ENCODE measurements around the gene CYFIP2.
A peak's percentile ranks its signal among the peaks of the same experiment; 100 is the strongest.

Gene CYFIP2

GRCh38 chr5:157362502-157362901 is 96.6 kb downstream of the CYFIP2 start:
- no peaks in the 10 kb centered on the region for H3K27me3 Mint-ChIP-seq
- H3K27ac Mint-ChIP-seq: peak overlapping the region; percentile 70
- H3K4me1 Mint-ChIP-seq (ENCODE audit: low read depth): peaks cover 12% of the 10 kb centered on the region
- no peak overlapping the region for H3K4me3 Mint-ChIP-seq
- H3K9me3 Mint-ChIP-seq: no peaks in the 10 kb centered on the region
- DNase-seq: no peak
- H3K36me3 Mint-ChIP-seq (ENCODE audit: low read depth): peaks cover 97% of the 10 kb centered on the region

DNA sequence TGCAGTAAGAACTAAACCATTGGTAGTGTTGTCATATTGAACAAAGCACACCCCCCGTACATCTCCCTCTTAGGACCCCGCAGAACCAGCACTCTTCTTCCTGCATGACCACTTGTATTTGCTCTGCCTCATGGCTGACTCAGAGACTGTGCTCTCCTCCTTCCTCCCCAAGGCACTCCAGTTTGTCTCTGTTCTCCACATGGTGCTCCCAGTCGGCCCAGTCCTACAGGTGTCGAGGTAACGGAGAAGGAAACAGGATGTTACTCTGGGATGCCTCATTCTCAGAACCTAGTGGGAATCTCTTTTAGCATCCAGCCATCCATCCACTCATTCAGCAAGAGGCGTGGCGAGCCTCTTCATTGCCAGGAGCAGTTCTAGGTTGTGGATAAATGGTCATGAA is 97.1 kb downstream of the CYFIP2 start:
- Mint-ChIP-seq H3K27ac (peak overlapping the region; percentile 70), H3K4me1 (ENCODE audit: low read depth) (peaks cover 12% of the 10 kb centered on the region), H3K36me3 (ENCODE audit: low read depth) (peaks cover 96% of the 10 kb centered on the region), H3K4me3 (no peak overlapping the region), H3K27me3 (no peaks in the 10 kb centered on the region), H3K9me3 (no peaks in the 10 kb centered on the region)
- DNase-seq: no peak

- Mint-ChIP-seq H3K4me1 (ENCODE audit: low read depth) (peaks cover 16% of the 10 kb centered on the region), H3K4me3 (no peak overlapping the region), H3K36me3 (ENCODE audit: low read depth) (peaks cover 95% of the 10 kb centered on the region), H3K27ac (peak overlapping the region; percentile 5), H3K27me3 (no peaks in the 10 kb centered on the region), H3K9me3 (no peaks in the 10 kb centered on the region)
- no peak for DNase-seq
Observed at GRCh38 chr5:157365732-157366131, 99.8 kb downstream of the CYFIP2 start.

- Mint-ChIP-seq H3K4me3 (no peak overlapping the region), H3K4me1 (ENCODE audit: low read depth) (peaks cover 20% of the 10 kb centered on the region), H3K36me3 (ENCODE audit: low read depth) (peaks cover 94% of the 10 kb centered on the region), H3K27ac (peak overlapping the region; percentile 83), H3K9me3 (no peaks in the 10 kb centered on the region), H3K27me3 (no peaks in the 10 kb centered on the region)
- DNase-seq: no peak
Observed at GRCh38 chr5:157366741-157367674, 101.1 kb downstream of the CYFIP2 start.

- Mint-ChIP-seq H3K27me3 (no peaks in the 10 kb centered on the region), H3K36me3 (ENCODE audit: low read depth) (peaks cover 93% of the 10 kb centered on the region), H3K27ac (peak overlapping the region; percentile 33), H3K4me1 (ENCODE audit: low read depth) (peaks cover 29% of the 10 kb centered on the region), H3K9me3 (no peaks in the 10 kb centered on the region), H3K4me3 (no peak overlapping the region)
- DNase-seq: no peak
Observed at GRCh38 chr5:157369507-157369906, 103.6 kb downstream of the CYFIP2 start.

GRCh38 chr5:157370967-157371366 is 105.0 kb downstream of the CYFIP2 start:
- no peak for DNase-seq
- Mint-ChIP-seq H3K36me3 (ENCODE audit: low read depth) (peaks cover 94% of the 10 kb centered on the region), H3K4me1 (ENCODE audit: low read depth) (peaks cover 27% of the 10 kb centered on the region), H3K9me3 (no peaks in the 10 kb centered on the region), H3K27me3 (no peaks in the 10 kb centered on the region), H3K4me3 (no peak overlapping the region), H3K27ac (peak overlapping the region; percentile 75)

- H3K36me3 Mint-ChIP-seq (ENCODE audit: low read depth): peaks cover 94% of the 10 kb centered on the region
- H3K27ac Mint-ChIP-seq: peak overlapping the region; percentile 75
- no peak overlapping the region for H3K4me3 Mint-ChIP-seq
- peaks cover 32% of the 10 kb centered on the region for H3K4me1 Mint-ChIP-seq (ENCODE audit: low read depth)
- no peak for DNase-seq
- H3K27me3 Mint-ChIP-seq: no peaks in the 10 kb centered on the region
- no peaks in the 10 kb centered on the region for H3K9me3 Mint-ChIP-seq
Observed at GRCh38 chr5:157371655-157372471, 105.9 kb downstream of the CYFIP2 start.

DNA sequence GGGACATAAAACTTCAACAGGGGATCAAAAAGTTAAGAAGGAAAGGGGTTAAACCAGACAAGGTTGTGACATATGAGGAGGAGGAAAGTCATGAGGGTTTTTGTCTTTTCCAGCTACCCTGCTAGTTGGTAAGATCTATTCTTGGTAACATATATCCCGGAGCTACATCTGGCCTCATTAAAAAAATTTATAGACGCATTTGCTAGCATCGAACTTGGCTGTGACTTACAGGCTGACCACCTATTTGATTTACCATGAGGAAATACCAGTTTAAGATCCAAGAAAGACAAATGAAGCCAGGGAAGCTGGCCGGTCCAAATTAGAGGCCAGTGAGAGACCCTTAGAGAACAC is 106.5 kb downstream of the CYFIP2 start:
- Mint-ChIP-seq H3K36me3 (ENCODE audit: low read depth) (peaks cover 94% of the 10 kb centered on the region), H3K27me3 (no peaks in the 10 kb centered on the region), H3K4me3 (no peak overlapping the region), H3K4me1 (ENCODE audit: low read depth) (peaks cover 38% of the 10 kb centered on the region), H3K27ac (peak overlapping the region; percentile 71), H3K9me3 (no peaks in the 10 kb centered on the region)
- DNase-seq: no peak

GRCh38 chr5:157378509-157378908 is 112.6 kb downstream of the CYFIP2 start:
- DNase-seq: no peak
- H3K4me3 Mint-ChIP-seq: no peak overlapping the region
- H3K27me3 Mint-ChIP-seq: no peaks in the 10 kb centered on the region
- peaks cover 28% of the 10 kb centered on the region for H3K4me1 Mint-ChIP-seq (ENCODE audit: low read depth)
- peak overlapping the region; percentile 80 for H3K27ac Mint-ChIP-seq
- peaks cover 96% of the 10 kb centered on the region for H3K36me3 Mint-ChIP-seq (ENCODE audit: low read depth)
- no peaks in the 10 kb centered on the region for H3K9me3 Mint-ChIP-seq

- Mint-ChIP-seq H3K9me3 (no peaks in the 10 kb centered on the region), H3K4me1 (ENCODE audit: low read depth) (peaks cover 32% of the 10 kb centered on the region), H3K36me3 (ENCODE audit: low read depth) (peaks cover 96% of the 10 kb centered on the region), H3K27me3 (no peaks in the 10 kb centered on the region), H3K27ac (peak overlapping the region; percentile 60), H3K4me3 (no peak overlapping the region)
- DNase-seq: no peak
Observed at GRCh38 chr5:157379983-157380382, 114.1 kb downstream of the CYFIP2 start.

- Mint-ChIP-seq H3K27ac (peak overlapping the region; percentile 60), H3K27me3 (no peaks in the 10 kb centered on the region), H3K36me3 (ENCODE audit: low read depth) (peaks cover 96% of the 10 kb centered on the region), H3K4me3 (no peak overlapping the region), H3K9me3 (no peaks in the 10 kb centered on the region), H3K4me1 (ENCODE audit: low read depth) (peaks cover 28% of the 10 kb centered on the region)
- no peak for DNase-seq
Observed at GRCh38 chr5:157381746-157382145, 115.8 kb downstream of the CYFIP2 start.

DNA sequence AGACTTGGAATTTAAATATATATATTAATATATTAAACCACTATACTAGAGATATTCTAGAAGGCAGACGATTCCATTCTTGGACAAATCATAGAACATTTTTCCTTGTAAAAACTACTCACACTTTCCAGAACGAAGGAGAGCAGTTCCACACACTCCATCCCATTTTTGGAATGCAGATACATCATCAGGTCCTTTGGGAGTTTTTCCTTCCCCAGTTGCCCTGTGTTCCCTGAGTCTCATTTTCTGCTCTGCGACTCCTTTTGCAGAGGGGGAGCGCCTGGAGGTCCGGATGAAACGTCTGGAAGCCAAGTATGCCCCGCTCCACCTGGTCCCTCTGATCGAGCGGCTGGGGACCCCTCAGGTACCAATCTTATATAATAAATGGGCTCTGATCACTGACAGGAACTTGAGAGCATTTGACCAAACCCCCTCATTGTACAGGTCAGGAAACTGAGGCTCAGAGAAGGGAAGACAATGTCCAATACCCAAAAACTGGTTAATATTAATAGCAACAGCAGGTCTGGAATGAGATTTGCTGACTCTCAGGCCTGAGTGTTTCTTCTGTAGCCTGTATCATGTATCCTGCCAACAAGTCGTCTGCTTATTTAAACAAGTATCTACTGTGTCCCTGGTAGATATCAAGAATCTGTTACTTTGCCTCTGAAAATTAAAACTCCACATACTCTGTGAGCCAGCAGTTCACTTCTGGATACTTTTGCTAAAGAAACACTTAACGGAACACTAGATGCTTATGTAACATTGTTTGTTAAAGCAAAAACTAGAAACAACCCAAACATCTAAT is 117.3 kb downstream of the CYFIP2 start:
- no peak for DNase-seq
- H3K27ac Mint-ChIP-seq: peak overlapping the region; percentile 44
- peaks cover 96% of the 10 kb centered on the region for H3K36me3 Mint-ChIP-seq (ENCODE audit: low read depth)
- no peak overlapping the region for H3K4me3 Mint-ChIP-seq
- H3K4me1 Mint-ChIP-seq (ENCODE audit: low read depth): peaks cover 21% of the 10 kb centered on the region
- no peaks in the 10 kb centered on the region for H3K9me3 Mint-ChIP-seq
- H3K27me3 Mint-ChIP-seq: no peaks in the 10 kb centered on the region

DNA sequence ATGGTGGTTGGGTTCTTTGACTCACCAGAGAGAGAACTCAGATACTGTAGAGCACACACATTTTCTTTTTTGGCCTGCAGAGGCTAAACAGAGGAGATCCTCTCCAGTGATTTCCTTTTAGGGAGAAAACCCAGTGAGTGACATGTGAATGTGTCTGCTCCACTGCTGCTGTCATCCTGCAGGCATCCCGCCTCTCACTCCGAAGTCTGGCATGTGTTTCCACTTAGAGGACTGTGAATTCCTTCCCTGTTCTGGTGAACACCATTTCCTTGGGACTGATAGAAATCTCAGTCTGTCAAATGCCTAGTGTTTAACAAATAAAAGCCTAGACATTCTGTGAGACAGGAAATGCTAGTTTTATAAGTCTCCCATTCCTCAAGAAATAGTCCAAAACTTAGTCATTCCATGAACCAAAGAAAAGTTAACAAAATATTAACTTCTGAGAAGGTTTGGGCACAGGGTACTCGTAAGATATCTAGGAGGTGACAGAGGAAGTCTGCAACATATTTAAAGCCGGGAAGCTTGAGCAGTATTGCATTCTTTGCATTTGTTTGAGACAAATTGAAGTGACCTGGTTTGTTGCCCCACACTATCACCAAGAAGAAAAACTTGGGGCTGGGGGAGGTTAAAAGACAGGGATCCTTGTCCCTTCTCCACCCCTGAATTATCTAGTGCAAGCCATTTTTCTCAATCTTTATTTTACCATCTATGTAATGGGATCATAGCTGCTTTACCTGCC is 119.2 kb downstream of the CYFIP2 start:
- Mint-ChIP-seq H3K27me3 (no peaks in the 10 kb centered on the region), H3K9me3 (no peaks in the 10 kb centered on the region), H3K4me3 (no peak overlapping the region), H3K36me3 (ENCODE audit: low read depth) (peaks cover 96% of the 10 kb centered on the region), H3K27ac (peak overlapping the region; percentile 73), H3K4me1 (ENCODE audit: low read depth) (peaks cover 38% of the 10 kb centered on the region)
- no peak for DNase-seq

All from activated T-cell treated with anti-CD3 and anti-CD28 coated beads, Interleukin-2, amount 50 U/mL, for 24 hours (primary cell).